ENCODE measurements around the gene RGS6. TPM values are rescaled to one million over a fixed set of nuclear protein-coding genes. Genes with fewer than 3 reads are reported as not detected.

The RGS6 gene
- total and polyA plus RNA-seq, 2 donors (not counting 1 experiment from before 2014, with no cell fraction given) = not detected

DNA sequence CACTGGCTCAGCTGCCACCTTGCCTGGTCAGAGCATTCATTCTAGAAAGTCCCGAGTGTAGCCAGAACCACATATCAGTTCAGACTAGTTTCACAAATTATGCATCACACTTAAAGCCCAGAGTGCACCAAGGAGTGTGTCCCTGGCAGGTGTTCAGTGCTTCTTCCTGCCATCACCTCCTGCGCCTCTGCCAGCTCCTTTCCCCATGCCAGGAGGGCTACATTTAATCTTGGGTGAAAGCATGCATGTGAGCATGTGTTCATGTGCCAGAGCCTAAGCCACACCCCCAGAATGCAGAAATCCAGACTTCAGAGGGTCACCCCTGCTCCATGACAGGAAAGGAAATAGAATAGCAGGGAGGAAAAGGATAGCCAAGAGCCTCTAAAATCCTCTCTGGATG, 580.1 kb downstream of the RGS6 start:
- no peak for TF ChIP-seq EZH2 (IDR thresholded peaks at IDR 0.05; ENCODE audit: low read length, missing control alignments)
- TF ChIP-seq, protein P1, sequence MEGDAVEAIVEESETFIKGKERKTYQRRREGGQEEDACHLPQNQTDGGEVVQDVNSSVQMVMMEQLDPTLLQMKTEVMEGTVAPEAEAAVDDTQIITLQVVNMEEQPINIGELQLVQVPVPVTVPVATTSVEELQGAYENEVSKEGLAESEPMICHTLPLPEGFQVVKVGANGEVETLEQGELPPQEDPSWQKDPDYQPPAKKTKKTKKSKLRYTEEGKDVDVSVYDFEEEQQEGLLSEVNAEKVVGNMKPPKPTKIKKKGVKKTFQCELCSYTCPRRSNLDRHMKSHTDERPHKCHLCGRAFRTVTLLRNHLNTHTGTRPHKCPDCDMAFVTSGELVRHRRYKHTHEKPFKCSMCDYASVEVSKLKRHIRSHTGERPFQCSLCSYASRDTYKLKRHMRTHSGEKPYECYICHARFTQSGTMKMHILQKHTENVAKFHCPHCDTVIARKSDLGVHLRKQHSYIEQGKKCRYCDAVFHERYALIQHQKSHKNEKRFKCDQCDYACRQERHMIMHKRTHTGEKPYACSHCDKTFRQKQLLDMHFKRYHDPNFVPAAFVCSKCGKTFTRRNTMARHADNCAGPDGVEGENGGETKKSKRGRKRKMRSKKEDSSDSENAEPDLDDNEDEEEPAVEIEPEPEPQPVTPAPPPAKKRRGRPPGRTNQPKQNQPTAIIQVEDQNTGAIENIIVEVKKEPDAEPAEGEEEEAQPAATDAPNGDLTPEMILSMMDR (conservative IDR thresholded peaks at IDR 0.05 in 1 of 2, IDR thresholded peaks at IDR 0.05 in 1 of 2; ENCODE audit: low read depth in 1 of 2, low read length in 2 of 2) = no peak
- no peak overlapping the region for H2AFZ ChIP-seq (ENCODE audit: low read length)
- no peaks in the 10 kb centered on the region for H3K36me3 ChIP-seq (ENCODE audit: control insufficient read depth, insufficient read depth, low read length)
- H3K4me3 ChIP-seq (replicated peaks in 1 of 4; ENCODE audit: control extremely low read depth in 1 of 4, insufficient read depth in 1 of 4, low read depth in 3 of 4, low read length in 4 of 4) = no peak overlapping the region
- H3K9ac ChIP-seq (ENCODE audit: insufficient read depth, low read length) = no peak overlapping the region
- peaks cover 12% of the 10 kb centered on the region for H3K27me3 ChIP-seq (ENCODE audit: control insufficient read depth, insufficient read depth, low read length)
- DNase-seq (ENCODE audit: low read depth in 2 of 2) = no peak
- H3K4me2 ChIP-seq (ENCODE audit: extremely low read depth, insufficient read depth, low read length) = no peak overlapping the region
- no peak overlapping the region for H3K27ac ChIP-seq (ENCODE audit: insufficient read depth, low read length)
- H3K79me2 ChIP-seq (ENCODE audit: control insufficient read depth, insufficient read depth, low read length) = no peaks in the 10 kb centered on the region
- no peaks in the 10 kb centered on the region for H4K20me1 ChIP-seq (ENCODE audit: control insufficient read depth, extremely low read depth, insufficient read depth, low read length)
- peaks cover 3% of the 10 kb centered on the region for H3K4me1 ChIP-seq (ENCODE audit: control insufficient read depth, extremely low read depth, insufficient read depth, low read length)
- H3K9me3 ChIP-seq (ENCODE audit: control insufficient read depth, insufficient read depth, low read depth, low read length) = no peaks in the 10 kb centered on the region

DNA sequence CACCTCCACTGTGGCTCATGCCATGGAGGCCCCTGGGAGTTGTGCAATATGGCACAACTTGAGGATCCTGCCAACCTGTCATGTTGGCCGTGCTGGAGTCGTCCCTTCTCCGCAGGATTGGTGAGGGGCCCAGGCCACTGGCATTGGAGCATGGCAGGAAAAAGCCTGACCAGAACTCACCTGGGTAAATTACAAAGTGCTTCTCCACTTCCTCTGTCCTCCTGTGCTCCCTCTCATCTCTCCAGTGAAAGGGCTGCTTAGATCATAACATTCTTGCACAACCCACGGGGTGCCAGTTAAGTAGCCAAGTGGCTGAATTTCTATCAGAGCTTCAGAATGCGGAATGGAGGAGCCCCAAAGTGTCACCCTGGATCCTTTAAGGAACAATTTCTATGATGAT, 580.7 kb downstream of the RGS6 start:
- no peak overlapping the region for H2AFZ ChIP-seq (ENCODE audit: low read length)
- no peaks in the 10 kb centered on the region for H3K36me3 ChIP-seq (ENCODE audit: control insufficient read depth, insufficient read depth, low read length)
- H3K9me3 ChIP-seq (ENCODE audit: control insufficient read depth, insufficient read depth, low read depth, low read length) = no peaks in the 10 kb centered on the region
- TF ChIP-seq EZH2 (IDR thresholded peaks at IDR 0.05; ENCODE audit: low read length, missing control alignments) = no peak
- TF ChIP-seq, protein P1 (conservative IDR thresholded peaks at IDR 0.05 in 1 of 2, IDR thresholded peaks at IDR 0.05 in 1 of 2; ENCODE audit: low read depth in 1 of 2, low read length in 2 of 2) = no peak
- no peaks in the 10 kb centered on the region for H3K79me2 ChIP-seq (ENCODE audit: control insufficient read depth, insufficient read depth, low read length)
- H3K27me3 ChIP-seq (ENCODE audit: control insufficient read depth, insufficient read depth, low read length) = peaks cover 12% of the 10 kb centered on the region
- no peak overlapping the region for H3K9ac ChIP-seq (ENCODE audit: insufficient read depth, low read length)
- H3K27ac ChIP-seq (ENCODE audit: insufficient read depth, low read length) = no peak overlapping the region
- peaks cover 4% of the 10 kb centered on the region for H3K4me1 ChIP-seq (ENCODE audit: control insufficient read depth, extremely low read depth, insufficient read depth, low read length)
- H4K20me1 ChIP-seq (ENCODE audit: control insufficient read depth, extremely low read depth, insufficient read depth, low read length) = no peaks in the 10 kb centered on the region
- H3K4me3 ChIP-seq (replicated peaks in 1 of 4; ENCODE audit: control extremely low read depth in 1 of 4, insufficient read depth in 1 of 4, low read depth in 3 of 4, low read length in 4 of 4) = no peak overlapping the region
- H3K4me2 ChIP-seq (ENCODE audit: extremely low read depth, insufficient read depth, low read length) = no peak overlapping the region
- DNase-seq (ENCODE audit: low read depth in 2 of 2) = no peak

DNA sequence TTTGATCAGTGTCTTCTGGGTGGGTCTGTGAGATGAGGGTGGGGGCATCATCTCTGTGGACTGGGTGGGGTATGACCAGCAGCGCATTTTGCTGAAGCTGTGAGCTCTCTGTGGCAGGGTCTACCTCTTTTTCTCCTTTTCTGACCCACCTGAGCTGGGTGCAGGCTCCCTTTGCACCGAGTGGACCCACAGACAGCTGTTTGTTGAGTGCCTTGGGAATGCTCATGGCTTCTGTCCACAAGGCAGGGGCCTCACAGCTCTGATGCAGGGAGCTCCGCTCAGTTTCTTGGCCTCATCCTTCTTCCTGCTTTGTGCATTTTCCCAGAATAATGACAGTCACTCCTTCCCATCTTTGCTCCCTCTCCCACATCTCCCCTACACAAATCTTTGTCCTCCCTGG, 581.1 kb downstream of the RGS6 start:
- Histone ChIP-seq H3K27ac (ENCODE audit: insufficient read depth, low read length) (no peak overlapping the region), H3K9me3 (ENCODE audit: control insufficient read depth, insufficient read depth, low read depth, low read length) (no peaks in the 10 kb centered on the region), H3K4me2 (ENCODE audit: extremely low read depth, insufficient read depth, low read length) (no peak overlapping the region), H3K79me2 (ENCODE audit: control insufficient read depth, insufficient read depth, low read length) (no peaks in the 10 kb centered on the region), H3K9ac (ENCODE audit: insufficient read depth, low read length) (no peak overlapping the region), H3K4me1 (ENCODE audit: control insufficient read depth, extremely low read depth, insufficient read depth, low read length) (peaks cover 4% of the 10 kb centered on the region), H3K4me3 (replicated peaks in 1 of 4; ENCODE audit: control extremely low read depth in 1 of 4, insufficient read depth in 1 of 4, low read depth in 3 of 4, low read length in 4 of 4) (no peak overlapping the region), H3K27me3 (ENCODE audit: control insufficient read depth, insufficient read depth, low read length) (peaks cover 12% of the 10 kb centered on the region), H2AFZ (ENCODE audit: low read length) (no peak overlapping the region), H4K20me1 (ENCODE audit: control insufficient read depth, extremely low read depth, insufficient read depth, low read length) (no peaks in the 10 kb centered on the region), H3K36me3 (ENCODE audit: control insufficient read depth, insufficient read depth, low read length) (no peaks in the 10 kb centered on the region)
- TF ChIP-seq, protein P1 (conservative IDR thresholded peaks at IDR 0.05 in 1 of 2, IDR thresholded peaks at IDR 0.05 in 1 of 2; ENCODE audit: low read depth in 1 of 2, low read length in 2 of 2) = no peak
- TF ChIP-seq EZH2 (IDR thresholded peaks at IDR 0.05; ENCODE audit: low read length, missing control alignments) = no peak
- no peak for DNase-seq (ENCODE audit: low read depth in 2 of 2)

All from fibroblast of lung (primary cell).